NCI-H146 (cell line): ENCODE measurements around the gene OTULIN.
A peak's percentile ranks its signal among the peaks of the same experiment; 100 is the strongest.

ENCODE experiments used
- DNase-seq: peaks from one replicate; lab custom pipeline; 2025; lab: John Stamatoyannopoulos, UW

Gene OTULIN

DNA sequence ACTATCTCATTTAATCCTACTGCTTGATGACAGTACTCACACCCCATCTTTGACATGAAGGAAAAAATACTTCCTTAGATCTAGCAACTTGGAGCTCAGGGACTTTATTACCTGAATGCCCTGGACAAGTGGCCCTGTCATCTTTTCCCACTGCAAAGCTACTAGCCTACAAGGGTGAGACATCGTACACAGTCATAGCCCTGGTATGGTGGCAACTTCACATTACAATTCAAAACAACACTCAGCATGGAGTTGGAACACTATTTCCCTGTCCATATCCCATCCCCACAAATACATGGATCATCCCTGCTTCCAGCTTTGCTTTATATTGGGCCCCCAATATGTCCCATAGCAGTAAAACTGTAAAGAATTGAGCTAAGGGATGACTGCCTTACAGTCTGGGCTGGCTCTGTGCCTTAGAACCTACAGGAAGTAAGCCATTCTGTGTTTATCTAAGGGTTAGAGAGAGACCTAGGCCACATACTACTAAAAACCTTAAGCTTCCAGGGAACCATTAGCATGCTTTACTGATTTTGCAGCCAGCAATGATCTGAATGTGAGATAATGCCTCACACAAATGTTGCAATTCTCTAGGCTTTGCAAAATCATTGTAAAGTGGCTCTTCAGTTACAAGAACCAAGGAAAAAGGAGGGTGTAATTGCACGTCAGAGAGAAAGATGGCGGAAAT is 55.9 kb downstream of the OTULIN start:
- no peak for DNase-seq

GRCh38 chr5:14721990-14722656 is 57.6 kb downstream of the OTULIN start:
- peak; percentile 67 for DNase-seq

DNA sequence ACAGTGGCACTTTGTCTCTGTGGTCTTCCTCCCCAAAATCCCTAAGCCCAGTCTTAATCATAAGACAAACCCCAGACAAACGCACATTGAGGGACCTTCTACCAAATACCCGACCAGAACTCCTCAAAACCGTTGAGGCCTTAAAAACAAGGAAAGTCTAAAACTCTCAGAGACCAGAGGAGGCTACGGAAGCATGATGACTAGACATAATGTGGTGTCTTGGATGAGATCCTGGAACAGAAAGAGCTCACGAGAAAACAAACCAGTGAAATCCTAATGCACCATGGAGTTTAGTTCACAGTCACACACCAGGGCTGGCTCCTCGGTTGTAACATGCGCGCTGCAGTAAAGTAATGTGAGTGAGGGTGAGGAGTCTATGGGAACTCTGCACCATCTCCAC is 58.4 kb downstream of the OTULIN start:
- DNase-seq: no peak

DNA sequence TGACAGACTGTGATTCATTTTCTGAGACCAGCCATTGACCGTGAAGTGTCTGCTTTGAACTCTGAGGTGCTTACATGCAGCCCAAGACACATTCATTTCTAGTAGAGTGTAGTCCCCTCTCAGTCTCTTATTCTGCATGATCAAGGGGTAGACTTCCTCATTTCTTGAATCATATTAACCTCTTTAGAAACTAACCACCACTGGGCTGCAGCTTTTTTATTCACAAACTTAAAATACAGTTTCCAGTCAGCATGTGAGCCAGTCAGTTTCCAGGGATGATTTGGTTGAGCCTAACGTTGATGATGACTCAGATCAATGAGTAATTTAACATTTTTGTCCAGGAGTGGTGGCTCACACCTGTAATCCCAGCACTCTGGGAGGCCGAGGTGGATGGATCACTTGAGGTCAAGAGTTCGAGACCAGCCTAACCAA is 59.2 kb downstream of the OTULIN start:
- no peak for DNase-seq

GRCh38 chr5:14724633-14725032 is 60.1 kb downstream of the OTULIN start:
- DNase-seq: no peak

- no peak for DNase-seq
These were observed 61.7 kb downstream of the OTULIN start for GRCh38 chr5:14726066-14726838.

DNA sequence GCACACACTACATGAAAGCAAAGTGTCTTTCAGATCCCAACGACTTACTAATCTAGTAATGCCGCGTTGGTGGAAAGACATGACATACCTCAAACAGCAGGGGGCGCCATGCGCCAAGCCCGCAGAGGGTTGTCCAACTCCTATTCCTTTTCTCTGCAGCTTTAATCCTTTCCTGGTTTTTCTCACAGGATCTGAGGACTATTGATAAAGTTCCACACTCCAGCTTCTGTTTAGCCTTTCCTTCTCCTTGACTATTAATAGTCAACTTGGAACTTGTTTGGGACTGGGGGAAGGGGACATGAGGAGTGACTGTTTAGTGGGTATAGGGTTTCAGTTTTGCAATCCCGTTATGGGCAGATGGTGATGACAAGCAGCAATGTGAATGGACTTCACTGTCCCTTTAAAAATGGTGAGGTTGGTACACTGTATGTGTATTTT is 62.9 kb downstream of the OTULIN start:
- peak; percentile 79 for DNase-seq

DNA sequence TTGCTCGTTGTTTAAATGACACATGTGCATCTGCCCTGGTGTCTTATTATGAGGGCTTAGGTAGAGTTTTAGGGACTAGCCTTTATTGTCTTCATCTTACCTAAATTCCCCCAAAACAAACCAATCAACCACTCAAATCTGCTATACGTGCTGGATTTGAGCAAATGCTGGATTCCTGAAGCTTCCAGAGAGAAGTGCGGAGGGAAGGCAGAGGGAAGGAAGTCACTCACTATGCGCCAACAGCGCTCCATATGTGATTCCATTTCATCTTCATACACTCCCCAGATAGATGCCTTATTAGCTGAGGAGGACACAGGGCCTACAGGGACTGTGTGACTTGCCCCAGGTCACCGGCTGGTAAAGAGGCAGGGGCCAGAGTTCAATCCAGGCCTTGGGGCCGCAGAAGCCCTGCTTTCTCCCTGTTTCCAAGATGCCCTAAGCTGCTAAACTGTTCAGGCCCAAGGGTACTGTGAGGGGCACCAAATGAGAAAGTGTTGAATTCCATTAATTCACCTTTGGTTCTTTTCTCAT is 63.5 kb downstream of the OTULIN start:
- no peak for DNase-seq

DNA sequence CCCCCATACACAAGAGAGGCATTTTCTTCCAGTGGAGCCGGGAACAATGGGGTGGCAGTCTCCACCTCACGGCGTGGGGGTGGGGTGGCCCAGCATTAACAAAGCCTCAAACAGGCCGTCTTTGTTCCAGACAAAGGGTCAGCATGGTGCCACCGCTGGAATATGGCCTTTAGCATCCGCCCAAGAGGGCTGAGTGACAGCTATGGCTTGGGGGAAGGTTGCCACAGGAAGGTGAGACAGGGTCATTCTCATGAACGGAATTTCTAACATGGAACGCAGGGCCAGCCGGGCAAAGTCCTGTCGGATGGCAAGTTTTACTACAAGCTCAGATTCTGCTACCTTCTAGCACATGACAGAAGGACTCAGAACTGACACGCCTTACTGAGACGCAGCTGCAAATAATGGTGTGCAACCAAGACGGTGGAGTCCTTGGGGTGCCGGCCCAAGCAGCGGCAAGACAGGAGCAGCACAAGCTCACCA is 64.0 kb downstream of the OTULIN start:
- DNase-seq: peak; percentile 93

DNA sequence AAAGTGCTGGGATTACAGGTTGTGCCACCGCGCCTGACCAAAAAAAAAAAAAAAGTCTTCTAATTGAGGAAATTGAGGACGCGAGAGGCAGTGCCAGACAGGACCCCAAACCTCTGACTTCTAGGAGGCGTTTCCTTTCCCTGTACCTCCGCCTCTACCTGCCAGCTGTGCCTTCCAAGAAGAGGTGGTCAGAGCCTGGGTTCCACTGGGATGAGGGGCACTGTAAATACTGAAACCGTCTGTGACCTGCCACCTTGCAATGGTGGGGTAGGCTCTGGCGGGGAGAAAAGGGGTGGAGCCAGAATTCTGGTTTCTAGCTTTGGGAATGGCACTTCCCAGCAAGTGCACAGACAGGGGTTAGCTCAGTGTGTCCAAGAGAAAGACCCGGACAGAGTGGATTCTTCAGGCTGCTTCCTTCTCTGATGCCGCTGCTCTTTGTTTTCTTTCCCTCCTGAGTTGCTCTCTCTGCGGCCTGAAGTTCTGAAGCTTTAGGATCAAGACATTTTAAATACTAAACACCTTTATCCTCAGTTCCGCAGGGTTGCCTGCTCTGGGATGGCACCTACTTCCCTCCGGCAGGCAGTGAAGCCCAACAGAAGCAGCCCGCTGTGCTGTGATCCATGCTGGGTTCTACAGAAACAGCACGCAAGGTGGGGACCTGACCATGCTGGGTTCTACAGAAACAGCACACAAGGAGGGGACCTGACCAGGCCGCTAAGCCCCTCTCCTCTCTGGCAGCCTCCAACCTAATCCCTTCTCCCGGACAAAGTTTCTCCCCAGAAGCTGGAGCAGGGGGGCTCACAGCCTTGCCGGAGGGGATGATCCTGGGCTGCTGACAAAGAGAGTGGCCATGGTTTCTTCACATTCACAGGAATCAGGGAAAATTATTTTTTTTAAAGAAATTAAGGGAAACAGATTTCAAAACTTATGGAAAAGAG is 65.2 kb downstream of the OTULIN start:
- no peak for DNase-seq

- no peak for DNase-seq
These were observed 65.9 kb downstream of the OTULIN start for GRCh38 chr5:14730466-14730865.

GRCh38 chr5:14730881-14731280 is 66.4 kb downstream of the OTULIN start:
- DNase-seq: no peak

DNA sequence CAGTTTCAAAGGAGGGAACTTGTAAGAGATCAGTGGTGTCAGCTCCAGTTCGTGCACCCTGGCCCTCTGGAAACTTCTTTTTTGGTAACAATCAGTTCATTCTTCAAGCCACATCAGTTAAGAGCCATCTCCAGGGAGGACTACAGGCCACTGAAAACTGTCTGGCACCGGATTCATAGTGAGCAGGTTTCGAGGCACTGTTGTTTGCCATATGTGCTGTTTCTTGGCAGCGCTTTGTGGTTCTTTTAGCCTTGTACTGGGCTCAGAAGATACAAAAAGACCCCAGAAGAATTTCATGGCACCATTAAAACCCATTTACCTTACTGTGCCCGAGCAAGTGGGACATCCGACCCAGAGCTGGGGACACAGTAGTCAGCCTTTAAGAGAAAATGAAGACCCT is 68.5 kb downstream of the OTULIN start:
- DNase-seq: no peak

DNA sequence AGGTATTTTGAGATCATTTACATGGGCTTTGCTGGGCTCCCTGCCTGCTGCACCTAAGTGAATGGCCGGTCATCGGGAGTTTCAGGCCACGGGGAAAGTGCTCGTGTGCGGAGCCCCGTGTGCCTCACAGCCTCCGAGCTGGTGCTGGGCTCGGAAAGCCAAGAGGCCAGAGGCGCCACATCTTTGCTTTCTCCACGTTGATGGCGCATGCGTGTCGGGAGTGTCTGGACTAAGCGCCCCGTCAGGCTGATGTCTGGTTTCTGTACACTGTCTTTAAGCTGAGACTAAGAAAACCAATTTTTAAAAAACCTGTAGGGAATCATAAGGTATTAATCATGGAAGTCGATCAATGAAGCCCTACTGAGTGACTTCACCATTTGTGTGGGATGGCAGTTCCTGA is 69.1 kb downstream of the OTULIN start:
- no peak for DNase-seq

GRCh38 chr5:14734396-14734795 is 69.9 kb downstream of the OTULIN start:
- DNase-seq: no peak

DNA sequence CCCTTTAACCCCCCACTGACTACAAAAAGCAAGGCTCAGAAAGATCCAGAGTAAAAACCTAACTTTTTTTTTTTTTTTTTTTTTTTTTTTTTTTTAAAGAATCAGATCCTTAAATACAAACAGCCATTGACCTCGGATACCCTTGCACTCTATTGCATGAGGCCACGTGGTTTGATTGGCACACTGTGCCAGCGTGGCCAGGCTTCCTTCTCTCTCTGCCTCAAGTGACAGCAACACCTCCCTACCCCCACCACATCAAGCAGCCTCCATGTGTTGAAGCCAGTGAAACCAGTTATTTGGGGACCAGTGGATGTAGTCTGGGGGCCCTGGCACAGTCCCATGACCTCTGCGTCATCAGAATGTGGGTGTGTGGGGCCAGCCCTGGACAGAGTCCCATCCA is 71.4 kb downstream of the OTULIN start:
- no peak for DNase-seq

GRCh38 chr5:14737291-14737690 is 72.8 kb downstream of the OTULIN start:
- DNase-seq: no peak

DNA sequence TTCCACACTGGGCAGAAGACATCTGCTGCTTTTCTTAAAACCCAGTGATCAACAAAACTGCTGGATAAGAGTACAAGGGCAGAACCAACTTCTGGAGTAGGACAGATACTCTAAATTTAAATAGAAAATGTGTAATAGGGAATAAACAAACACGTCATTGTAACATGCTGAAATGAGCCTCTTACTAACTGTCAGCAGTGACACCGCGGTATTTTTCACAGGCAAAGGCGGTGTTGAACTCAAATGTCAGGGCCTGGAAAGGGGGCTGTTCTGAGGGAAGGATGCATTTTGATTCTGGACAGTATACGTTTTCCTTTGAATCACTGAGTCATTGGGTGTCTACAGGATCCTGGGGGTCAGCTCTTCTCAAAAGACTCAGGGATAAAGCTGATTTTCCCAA is 73.5 kb downstream of the OTULIN start:
- no peak for DNase-seq

DNA sequence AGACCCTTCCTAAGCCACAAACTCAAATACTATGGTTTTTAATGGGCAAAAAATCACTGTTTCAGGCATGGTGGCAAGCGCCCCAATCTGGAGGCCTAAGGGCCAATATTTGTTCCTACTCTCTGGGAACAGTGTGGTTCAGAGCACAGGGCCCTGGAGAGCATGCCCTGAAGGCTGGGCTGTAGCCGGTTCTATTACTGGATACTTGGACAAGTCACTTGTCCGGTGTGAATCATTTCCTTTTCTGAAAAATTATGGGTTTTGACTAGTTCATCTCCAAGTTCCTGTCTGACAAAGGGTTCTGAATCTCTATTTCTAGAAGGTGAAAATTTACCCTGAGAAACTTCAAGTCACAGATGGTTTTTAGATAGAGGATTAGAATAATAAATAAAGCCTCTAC is 75.0 kb downstream of the OTULIN start:
- DNase-seq: no peak

DNA sequence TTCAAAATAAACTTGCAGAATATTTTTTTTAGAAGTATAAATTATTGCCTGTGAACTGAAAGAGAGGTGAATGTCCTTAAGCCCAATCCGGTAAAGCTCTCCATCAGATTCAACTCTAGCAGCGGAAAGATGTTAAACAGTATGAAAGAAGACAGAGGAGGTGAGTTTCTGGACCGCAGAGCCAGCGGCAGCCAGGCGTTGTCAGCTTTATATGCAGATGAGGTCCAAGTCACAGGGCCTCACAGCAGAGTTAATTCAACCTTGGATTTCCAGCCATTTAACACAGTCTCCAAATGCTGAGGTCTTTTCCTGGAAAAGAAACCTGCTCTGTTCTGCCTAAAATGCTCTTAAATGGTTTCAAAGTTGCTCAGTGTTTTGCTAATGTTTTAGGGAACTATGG is 75.5 kb downstream of the OTULIN start:
- DNase-seq: no peak

DNA sequence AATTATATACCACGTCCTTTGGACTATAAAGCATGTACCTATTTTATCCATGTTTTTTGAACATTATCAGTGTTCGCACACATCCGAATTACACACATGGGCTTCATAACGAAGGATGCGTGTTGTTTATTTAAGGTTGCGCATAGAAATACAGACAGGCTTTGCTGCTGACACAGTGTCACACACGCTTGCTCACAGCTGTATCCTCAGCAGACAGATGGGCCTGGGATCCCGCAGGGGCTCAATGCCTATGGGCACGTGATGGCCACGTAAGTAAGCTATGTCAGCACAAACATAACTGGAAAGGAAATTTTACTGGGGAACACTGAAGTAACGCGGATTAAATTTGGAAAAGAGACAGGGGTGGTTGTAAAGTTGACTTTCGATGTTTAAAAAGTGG is 76.6 kb downstream of the OTULIN start:
- no peak for DNase-seq
